ENCODE measurements around the gene FARP2.
"Not testable (repeated sequence)": the region's sequence is repeated elsewhere in the genome, so short reads cannot be mapped to it uniquely, and the experiment has no call there.

Gene FARP2

DNA sequence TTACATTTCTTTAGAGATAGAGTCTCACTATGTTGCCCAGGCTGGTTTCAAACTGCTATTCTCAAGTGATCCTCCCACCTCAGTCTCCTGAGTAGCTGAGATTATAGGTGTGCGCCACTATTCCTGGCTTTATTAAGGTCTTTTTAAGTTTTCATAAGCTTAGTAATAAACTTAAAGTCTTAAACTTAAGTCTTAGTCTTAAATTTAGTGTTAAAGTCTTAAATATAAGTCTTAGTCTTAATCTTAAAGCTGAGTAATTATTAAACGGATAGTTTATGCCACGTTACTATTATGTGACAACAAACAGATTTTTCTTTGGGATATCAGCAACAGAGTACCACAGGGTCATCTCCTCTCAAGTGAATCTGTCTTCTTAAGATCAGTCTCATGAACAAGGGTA lies 12.6 kb downstream of the FARP2 start:
- DNase-seq (ENCODE audit: low spot score) = no peak

DNA sequence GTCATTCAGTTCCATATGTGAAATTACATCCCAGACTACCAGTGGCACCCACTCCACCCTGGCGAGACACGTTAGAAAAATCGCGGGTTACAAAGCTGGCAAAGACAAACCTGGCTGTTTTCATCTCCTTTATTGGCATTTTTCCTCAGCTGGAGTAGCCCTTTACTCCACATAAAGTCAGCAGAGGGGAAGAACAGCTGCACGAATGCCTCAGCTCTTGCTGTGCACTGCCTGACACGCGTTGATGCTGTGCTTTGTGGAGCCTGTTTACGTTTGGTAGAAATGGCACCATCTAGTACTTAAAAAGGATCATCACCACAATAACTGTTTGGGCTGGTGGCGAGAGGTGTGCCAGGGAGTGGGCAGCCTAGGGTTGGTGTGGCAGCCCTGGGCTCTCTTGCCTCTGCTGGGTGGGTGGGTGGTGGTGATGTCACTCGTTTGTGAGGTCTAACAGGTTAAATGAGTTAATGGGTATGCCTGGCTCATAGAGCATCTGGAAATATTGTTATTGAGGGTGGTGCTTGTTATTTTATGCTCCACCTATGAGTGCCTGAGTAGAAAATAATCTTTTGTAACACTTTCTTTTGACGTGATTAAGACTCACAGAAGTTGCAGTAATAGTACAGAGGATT lies 16.4 kb downstream of the FARP2 start:
- no peak for DNase-seq (ENCODE audit: low spot score)

DNA sequence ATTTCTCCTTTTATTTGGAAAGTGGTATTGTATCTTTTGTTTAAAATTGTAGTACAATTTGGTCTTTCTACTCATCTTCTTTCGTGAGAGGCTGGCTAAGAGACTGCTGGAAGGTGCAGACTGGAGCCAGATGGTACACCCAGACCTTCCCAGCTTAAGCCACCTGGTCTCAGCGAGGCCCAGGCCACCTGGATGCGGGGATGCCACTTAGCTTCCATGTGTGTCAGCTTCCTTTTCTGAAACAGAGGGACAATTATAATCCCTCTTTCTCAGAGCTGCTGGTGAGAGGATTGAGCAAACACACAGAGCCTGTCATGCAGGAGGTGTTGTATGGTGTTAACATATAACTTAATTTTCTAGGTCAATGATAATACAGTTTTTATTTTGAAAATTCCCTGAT lies 17.4 kb downstream of the FARP2 start:
- no peak for DNase-seq (ENCODE audit: low spot score)

DNA sequence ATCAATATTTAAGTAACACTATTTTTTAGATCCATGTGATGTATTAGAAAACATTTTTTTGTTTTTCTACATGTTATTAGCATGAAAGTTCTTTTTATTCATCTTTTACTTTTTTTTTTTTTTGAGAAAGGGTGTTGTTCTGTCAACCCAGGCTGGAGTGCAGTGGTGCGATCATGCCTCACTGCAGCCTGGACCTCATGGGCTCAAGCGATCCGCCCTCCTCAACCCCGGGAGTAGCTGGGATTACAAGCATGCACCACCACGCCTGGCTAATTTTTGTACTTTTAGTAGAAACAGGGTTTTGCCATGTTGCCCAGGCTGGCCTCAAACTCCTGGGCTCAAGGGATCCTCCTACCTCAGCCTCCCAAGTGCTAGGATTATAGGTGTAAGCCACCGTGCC lies 17.8 kb downstream of the FARP2 start:
- not testable (repeated sequence) for DNase-seq (ENCODE audit: low spot score)

DNA sequence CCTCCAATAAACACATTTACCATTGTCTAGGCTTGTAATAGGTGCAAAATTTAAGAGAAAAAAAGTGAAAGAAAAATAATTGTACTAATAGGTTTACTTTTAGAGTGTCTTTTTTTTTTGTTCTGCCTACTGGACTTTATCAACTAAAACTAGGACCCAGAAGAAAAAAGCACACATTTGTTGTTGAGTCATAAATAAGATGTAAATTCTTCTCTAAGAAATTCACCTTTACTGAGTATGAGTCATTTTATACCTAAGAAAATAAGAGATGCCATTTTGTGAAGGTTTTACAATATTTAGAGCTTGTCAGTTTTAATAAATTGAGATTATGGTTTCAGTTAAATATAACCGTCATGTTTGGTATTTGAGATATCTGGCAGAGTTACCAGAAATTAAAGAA lies 19.2 kb downstream of the FARP2 start:
- DNase-seq (ENCODE audit: low spot score) = no peak

DNA sequence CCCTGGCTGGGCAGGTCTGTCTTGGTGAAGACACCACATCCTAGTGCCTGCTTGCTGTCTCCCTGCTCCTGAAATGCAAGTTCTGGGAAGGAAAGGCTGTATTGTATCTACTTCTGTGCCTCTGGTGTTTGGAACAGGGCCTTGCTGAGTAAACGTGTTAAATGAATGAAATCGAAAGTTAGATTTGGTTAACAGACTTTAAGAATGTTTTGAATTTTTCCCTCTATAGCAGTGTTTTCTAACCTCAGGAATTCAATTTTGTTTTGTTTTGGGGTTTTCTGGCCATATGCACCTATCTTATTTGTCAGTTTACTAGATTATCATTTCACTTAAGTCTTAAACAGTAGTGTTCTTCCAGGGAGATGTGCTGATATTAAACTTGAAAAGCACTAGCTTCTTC lies 20.7 kb downstream of the FARP2 start:
- DNase-seq (ENCODE audit: low spot score) = no peak

DNA sequence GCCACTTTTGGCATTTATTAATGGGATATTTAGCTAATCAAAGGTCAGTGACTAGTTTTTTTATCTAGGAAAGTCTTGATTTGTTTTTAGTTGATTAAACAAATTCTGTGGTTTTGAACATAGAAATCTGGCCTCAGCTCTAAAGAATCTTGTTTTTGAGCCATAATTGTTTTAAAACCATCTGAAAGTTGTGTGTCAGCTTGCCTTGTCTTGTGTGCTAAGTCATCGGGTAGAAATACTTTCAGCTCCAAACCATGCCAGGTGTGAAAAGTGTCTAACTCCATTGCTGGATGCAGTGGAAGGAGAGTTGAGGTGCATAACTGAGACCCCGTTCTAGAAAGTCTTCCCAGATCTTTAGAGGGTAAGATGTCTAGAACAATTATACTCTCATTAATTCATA lies 22.7 kb downstream of the FARP2 start:
- DNase-seq (ENCODE audit: low spot score) = no peak

DNA sequence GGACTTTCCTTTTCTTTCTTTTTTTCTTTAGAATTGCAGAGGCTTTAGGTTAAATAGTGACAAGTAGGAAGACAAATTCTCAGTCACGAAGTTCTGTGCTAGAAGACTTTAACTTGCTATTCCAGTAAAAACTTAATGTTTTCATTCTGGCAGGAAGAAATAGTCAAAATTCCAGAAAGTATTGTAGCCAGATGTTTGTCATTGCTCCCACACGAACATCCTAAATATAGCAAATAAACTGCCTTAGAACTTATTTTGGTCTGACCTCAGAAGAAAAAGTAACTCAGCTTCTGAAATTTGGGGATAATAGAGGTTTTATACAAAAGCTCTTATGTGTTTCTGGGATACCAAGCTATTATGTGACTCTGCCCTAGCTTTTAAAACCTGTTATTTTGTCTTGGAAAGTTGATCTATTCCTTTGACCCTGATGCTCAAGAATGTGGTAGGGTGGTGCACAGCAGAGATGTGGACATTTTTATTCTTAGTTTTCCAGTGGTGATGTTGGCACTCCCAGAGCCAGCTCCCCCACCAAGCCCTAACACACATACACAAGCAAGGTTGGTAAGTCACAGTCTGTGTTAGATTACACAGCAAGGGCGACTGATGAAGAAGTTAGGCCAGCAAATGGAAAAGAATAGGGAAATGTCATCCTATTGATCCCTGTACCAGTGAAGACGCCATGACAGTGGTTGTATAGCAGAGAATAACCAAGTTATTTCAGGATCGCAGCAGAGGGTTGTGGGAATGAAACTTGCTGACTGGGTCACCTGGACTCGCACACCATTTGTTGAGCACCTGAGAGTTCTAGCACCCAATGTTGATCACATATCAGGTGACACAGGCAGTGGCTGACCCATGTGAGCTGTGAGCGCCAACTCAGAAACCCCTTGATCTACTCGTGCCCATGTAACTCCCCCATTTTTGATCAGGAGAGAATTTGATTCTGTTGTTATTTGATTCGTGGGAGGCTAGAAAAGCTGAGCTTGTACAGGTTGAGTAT lies 23.7 kb downstream of the FARP2 start:
- DNase-seq (ENCODE audit: low spot score) = no peak

DNA sequence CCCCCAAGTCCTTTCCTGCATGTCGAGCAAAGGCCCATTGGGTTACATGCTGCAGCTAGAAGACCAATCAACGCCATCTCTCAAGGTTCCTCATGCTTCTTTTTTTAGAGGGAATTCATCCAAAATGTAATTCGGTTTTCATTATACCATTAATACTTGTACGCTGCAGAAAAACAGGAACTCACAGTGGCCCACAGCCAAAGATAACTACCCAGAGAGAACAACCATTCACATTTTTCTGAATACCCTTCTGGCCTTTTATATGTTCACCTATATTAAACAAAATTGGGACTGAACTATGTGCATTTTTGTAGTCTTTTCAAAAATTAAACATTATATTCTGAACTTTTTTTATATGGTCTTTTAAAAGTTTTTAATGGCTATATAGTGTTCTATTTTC lies 25.8 kb downstream of the FARP2 start:
- no peak for DNase-seq (ENCODE audit: low spot score)

DNA sequence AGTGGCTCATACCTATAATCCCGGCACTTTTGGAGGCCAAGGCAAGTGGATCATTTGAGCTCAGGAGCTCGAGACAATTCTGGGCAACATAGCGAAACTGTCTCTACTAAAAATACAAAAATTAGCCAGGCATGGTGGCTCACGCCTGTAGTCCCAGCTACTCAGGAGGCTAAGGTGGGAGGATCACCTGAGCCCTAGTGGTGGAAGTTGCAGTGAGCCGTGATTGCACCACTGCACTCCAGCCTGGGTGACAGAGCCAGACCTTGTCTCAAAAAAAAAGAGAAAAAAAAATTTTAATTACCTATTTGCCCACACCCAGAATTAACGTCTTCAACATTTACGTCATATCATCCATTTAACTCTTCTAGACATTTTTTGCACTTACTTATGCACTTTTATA lies 29.4 kb downstream of the FARP2 start:
- not testable (repeated sequence) for DNase-seq (ENCODE audit: low spot score)

DNA sequence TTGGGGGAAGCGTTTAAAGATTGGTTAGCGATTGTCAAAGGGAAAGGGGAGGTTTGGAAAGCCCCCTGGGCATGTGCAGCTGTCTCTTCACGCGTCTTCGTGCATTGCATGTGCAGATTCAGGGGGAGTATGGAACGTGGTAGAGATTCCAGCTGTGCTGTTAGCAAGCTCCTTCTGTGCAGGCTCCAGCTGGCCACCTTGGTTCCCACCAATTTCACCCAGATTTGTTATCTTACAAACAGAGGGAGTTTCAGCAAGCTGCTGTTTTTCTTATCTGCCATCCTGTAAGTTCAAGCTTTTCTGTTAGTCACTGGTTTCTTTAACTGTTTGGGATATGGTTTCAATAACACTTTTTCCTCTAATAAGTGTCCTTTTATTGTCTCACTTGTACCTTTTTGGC lies 30.4 kb downstream of the FARP2 start:
- no peak for DNase-seq (ENCODE audit: low spot score)

DNA sequence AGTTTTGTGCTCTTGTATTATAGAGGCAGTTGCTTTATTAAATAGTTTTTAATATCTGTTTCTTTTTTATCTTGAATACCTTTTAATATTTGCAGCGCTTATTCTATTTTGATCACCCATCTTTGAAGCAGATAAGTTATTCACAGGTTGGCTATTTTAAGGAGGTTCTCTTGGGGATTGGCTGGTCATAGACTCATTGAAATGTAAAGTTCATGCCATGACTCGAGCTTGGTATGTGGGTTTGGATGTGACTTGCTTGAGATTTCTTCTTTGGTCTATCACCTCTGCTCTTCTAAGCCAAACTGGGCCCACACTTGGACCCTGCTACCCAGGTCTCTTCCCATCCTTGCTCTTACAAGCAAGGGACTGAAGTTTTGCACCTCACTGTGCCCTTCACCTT lies 33.6 kb downstream of the FARP2 start:
- no peak for DNase-seq (ENCODE audit: low spot score)

DNA sequence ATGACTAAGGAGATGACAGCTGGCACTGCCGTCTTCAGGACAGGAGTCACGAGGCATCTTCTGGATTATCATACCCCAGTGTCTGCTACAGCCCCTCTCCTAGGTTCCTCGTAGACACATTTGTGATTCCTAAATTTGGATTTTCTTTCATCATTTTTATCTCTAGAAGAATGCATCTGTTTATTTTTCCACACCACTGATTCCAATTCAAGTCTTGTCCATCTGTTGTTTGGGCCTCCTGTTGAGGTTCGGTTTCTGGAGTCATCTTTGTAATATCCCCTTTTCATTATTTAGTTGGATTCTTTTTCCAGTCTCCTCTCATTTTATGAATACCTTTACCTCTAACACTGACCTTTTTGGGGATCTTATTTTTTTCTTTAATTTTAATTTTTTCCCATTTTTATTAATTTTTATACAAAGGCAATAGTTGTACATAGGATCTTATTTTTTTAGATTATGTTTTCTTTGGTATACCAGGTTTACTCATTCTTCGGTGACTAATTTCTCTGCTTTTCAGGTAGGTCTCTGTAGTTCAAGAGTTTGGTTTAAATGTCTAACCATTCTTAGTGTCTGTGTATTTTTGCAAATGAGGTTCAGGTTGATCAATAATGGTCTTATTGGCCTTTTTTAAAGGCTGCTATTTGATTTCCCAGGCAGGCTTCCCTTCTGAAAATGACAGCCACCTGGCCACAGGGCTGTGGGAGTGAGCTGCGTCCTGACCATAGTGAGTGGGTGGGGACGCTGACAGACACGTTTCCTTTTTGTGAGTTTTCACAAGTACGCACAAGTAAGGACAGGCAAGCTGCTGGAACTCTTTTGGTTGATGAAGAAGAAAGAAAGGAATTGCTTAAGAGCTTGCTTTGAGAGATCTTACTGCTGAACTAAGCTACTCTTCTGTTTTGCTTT lies 34.5 kb downstream of the FARP2 start:
- no peak for DNase-seq (ENCODE audit: low spot score)

DNA sequence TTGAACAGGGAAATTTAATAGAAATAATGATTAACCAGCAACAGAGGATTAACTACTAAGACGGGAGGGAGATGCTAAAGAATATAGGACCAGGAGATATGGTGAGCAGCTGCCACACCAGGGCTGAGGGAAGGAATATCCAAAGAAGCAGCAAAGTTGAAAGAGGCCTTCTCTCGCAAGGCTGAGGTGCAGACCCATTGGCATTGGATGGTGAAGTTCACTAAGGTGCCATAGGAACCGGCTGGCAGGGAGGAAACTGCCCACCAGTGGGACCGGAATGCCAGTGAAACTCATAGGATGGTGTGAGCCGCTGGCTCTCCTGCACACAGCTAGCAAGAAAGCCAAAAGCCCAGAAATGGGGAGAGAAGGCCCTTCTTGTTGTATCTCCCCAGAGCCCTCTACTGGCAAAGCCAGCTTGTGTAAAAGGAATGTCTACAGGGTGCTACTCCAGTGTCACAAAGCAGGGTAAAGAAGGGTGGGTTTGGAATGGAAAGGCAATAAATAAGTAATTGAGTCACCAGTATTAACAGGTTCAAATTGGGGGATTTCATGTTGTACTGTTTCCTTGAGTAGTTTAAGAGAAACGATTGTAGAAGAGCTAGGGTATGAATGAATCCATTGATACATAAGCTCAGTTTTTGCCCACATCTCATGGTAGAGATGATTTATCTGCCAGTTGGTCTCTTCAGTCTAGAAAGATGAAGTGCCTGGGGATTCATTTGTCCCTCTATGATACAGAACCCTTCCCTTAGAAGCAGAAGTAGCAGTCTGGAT lies 36.0 kb downstream of the FARP2 start:
- DNase-seq (ENCODE audit: low spot score) = peak; percentile 7

DNA sequence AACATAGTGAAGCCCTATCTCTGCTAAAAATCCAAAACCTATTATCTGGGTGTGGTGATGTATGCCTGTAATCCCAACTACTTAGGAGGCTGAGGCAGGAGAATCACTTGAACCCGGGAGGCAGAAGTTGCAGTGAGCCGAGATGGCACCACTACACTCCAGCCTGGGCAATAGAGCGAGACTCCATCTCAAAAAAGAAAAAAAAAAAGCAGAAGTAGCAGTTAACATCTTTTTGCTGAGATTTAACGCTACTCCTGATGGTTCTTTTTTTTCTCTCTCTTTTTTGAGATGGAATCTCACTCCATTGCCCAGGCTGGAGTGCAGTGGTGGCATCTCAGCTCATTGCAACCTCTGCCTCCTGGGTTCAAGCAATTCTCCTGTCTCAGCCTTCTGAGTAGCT lies 36.7 kb downstream of the FARP2 start:
- not testable (repeated sequence) for DNase-seq (ENCODE audit: low spot score)

DNA sequence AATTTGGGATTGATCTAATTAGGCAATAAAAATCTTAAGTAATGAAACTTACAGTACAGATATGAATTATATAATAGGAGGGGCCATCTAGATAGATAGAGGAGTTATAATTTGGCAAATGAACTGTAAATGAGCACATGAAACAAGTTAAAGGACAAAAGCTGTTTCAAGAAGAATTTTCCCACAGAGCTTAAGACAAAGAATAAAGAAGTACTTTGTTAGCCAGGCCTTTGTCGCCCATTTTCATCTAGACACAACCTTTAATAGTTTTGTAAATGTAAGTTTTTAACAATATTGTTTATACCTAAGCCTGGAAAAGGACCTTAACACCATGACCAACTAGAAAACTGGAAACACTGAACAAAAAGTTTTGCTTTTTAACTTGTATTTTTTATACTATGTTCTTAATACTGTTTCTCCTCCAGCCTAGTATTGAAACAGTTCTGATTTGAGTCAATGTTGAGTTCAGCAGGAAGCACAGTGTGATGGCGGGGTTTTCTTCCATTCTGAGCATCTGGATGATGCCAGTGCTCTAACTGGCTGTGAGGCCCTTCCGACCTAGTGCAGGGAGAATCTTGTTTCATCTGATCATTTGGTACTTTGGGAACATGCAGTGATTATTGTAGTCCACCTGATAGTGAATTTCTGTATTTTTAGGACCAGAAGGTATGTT lies 37.6 kb downstream of the FARP2 start:
- DNase-seq (ENCODE audit: low spot score) = no peak

DNA sequence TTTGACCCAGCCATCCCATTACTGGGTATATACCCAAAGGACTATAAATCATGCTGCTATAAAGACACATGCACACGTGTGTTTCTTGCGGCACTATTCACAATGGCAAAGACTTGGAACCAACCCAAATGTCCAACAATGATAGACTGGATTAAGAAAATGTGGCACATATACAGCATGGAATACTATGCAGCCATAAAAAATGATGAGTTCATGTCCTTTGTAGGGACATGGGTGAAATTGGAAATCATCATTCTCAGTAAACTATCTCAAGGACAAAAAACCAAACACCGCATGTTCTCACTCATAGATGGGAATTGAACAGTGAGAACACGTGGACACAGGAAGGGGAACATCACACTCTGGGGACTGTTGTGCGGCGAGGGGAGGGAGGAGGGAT lies 40.7 kb downstream of the FARP2 start:
- not testable (repeated sequence) for DNase-seq (ENCODE audit: low spot score)

DNA sequence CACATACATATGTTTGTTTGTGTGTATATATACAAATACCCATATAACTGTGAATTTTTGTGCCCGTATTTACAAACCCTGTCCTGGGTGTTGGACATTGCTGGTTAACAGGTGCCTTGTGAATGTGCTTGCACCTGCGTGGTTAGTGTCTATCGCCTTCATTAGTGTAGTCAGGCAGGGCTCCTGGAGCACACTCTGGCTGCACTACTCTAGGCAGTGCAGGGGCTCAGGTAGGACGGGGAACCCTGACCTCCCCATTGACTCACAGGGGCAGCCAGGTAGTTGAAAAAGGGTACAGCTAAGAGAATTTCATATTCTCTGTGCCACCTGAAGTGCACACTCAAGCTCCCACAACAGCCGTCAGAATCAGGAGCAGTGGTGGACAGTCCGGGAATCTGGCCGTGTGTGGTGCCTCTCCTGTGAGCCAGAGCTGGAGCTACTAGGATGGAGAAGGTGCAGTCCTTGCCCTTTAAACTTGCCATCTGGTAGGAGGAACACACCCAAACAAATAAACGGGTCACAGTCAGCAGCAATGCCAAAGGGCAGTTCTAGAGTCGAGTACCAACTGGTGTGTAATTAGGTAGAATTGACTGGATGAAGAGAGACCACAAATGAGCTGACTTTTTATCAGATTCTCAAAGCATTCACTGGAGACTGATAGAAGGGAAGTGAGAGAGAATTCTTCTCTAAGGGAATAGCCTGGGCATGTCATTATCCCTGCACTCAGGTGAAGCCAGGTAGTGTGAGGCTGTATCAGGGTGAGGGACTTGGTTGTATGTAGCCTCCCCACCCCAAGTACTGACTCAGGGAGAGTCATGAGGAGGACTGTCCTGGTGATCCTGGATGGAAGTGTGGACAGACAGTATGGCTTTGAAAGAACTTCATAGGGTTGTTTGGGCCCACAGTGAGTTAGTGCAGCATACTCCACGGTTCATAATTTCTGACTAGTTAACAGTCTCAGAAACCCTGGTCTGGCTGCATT lies 44.1 kb downstream of the FARP2 start:
- DNase-seq (ENCODE audit: low spot score) = no peak

DNA sequence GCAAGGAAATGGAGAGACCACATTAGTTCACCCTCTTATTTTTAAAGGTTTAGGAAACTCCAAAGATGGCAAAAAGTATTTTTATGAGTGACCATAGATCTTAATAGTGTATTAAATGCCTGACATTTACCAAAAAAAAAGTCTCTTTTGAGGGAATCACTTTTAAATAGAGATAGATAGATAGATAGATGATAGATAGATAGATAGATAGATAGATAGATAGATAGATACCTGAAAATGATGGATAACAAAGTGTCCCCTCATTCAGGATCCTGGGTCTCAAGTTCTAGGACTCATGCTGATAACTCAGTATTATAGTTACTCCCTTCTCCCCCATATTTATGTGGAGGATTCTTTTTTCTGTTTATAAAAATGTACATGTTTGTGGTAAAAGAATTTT lies 52.8 kb downstream of the FARP2 start:
- DNase-seq (ENCODE audit: low spot score) = no peak

Data from SK-N-DZ (cell line).